Keratinocyte (primary cell): Measurements from ENCODE around the gene PAMR1.

ENCODE experiments used
- EZH2 ChIP-seq: IDR thresholded peaks from one replicate; pipeline ENCODE4 v1.6.1; 2012; ENCODE audit warnings: inconsistent platforms, mild to moderate bottlenecking, low read length, moderate library complexity
- TF ChIP-seq, protein P1 (sequence below), 3 experiments: IDR thresholded peaks in 1 of 3; conservative IDR thresholded peaks in 1 of 3; optimal IDR thresholded peaks in 1 of 3; 2 replicates in 2 of 3; 3 replicates in 1 of 3; pipeline versions ENCODE3 to v1.5.1; 2011; ENCODE audit warnings: low read length in 3 of 3, mild to moderate bottlenecking in 3 of 3, moderate library complexity in 2 of 3, control low read depth in 1 of 3, inconsistent platforms in 1 of 3; ENCODE audit not compliant: insufficient read depth in 2 of 3; ENCODE audit errors: extremely low read depth in 1 of 3

DNA sequence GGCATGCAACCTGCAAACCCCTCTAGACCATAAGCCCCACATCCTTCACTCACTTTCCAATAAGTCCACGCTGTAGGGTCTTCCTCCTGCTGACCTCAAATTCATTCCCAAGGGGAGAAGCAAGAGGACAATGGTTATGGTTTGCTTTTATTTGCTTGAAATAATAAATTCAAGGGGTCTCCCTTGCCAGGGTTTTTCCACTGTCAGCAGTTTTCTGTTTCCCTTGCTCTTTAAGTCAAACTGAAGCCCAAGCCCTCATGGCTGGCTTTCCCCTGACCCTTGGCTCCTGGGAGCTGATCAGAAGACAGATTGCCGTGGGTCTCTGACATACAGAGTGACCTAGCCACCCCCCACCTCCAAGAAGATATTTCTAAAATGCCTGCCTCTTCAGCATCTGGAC lies 109.9 kb downstream of the PAMR1 start:
- TF ChIP-seq, protein P1, sequence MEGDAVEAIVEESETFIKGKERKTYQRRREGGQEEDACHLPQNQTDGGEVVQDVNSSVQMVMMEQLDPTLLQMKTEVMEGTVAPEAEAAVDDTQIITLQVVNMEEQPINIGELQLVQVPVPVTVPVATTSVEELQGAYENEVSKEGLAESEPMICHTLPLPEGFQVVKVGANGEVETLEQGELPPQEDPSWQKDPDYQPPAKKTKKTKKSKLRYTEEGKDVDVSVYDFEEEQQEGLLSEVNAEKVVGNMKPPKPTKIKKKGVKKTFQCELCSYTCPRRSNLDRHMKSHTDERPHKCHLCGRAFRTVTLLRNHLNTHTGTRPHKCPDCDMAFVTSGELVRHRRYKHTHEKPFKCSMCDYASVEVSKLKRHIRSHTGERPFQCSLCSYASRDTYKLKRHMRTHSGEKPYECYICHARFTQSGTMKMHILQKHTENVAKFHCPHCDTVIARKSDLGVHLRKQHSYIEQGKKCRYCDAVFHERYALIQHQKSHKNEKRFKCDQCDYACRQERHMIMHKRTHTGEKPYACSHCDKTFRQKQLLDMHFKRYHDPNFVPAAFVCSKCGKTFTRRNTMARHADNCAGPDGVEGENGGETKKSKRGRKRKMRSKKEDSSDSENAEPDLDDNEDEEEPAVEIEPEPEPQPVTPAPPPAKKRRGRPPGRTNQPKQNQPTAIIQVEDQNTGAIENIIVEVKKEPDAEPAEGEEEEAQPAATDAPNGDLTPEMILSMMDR (optimal IDR thresholded peaks at IDR 0.05 in 1 of 3, IDR thresholded peaks at IDR 0.05 in 1 of 3, conservative IDR thresholded peaks at IDR 0.05 in 1 of 3; ENCODE audit: extremely low read depth in 1 of 3, insufficient read depth in 2 of 3, low read length in 3 of 3) = no peak
- no peak for TF ChIP-seq EZH2
